NCI-H2171 (cell line): ENCODE data around the gene B3GALT2.

ENCODE experiments used
- DNase-seq: peaks from one replicate; lab custom pipeline; 2025; lab: John Stamatoyannopoulos, UW

B3GALT2 gene

DNA sequence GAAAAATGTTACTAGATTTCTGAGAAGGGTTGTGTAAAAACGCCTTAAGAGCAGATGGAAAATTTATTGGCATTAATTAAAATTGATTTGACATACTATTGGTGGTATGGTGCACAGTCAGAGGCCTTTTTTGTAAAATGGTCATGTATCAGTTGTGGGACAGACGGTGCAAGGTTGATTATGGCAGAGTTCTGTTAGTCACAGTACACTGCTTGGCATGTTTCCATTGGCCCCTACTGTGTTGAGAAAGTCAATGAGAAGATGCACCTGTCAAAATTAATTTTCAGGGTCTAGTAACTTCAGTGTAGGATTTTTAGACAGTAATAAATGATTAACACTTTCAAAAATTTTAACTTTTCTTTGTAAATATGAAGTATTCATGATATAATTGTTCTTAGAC, 4.4 kb downstream of the B3GALT2 start:
- DNase-seq = peak; percentile 34

- no peak for DNase-seq
These were observed 4.9 kb downstream of the B3GALT2 start for GRCh38 chr1:193181536-193181935.

- no peak for DNase-seq
These were observed 7.3 kb downstream of the B3GALT2 start for GRCh38 chr1:193179094-193179493.

DNA sequence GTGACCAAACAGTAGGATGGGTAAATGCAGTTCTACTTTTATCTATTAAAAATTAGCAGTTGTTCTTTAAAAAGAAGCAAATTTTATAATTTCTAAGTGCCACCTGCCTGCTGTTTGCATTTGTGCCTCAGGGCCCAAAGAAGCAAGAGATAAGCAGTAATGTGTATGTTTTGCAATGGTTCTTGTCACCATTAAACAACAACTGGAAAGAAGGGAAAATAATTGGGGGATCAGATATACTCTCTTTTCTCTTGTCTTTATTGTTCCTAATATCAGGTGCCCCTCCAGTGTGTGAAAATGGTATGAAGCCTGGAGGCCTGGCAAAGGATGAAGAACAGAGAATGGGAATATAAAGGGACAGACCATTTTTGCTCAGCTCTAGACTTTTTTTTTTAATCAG, 9.6 kb downstream of the B3GALT2 start:
- DNase-seq = no peak

GRCh38 chr1:193176113-193176512, 10.3 kb downstream of the B3GALT2 start:
- DNase-seq = no peak

- no peak for DNase-seq
These were observed 29.1 kb downstream of the B3GALT2 start for GRCh38 chr1:193157360-193157759.

- DNase-seq = no peak
These were observed 29.6 kb downstream of the B3GALT2 start for GRCh38 chr1:193156822-193157142.

- DNase-seq = no peak
These were observed 30.1 kb downstream of the B3GALT2 start for GRCh38 chr1:193156117-193156821.

GRCh38 chr1:193144999-193145398, 41.4 kb downstream of the B3GALT2 start:
- no peak for DNase-seq

GRCh38 chr1:193144361-193144938, 42.0 kb downstream of the B3GALT2 start:
- no peak for DNase-seq

- no peak for DNase-seq
These were observed 43.1 kb downstream of the B3GALT2 start for GRCh38 chr1:193143285-193143684.

GRCh38 chr1:193142409-193142808, 44.0 kb downstream of the B3GALT2 start:
- no peak for DNase-seq

- DNase-seq = no peak
These were observed 44.6 kb downstream of the B3GALT2 start for GRCh38 chr1:193141804-193142203.

DNA sequence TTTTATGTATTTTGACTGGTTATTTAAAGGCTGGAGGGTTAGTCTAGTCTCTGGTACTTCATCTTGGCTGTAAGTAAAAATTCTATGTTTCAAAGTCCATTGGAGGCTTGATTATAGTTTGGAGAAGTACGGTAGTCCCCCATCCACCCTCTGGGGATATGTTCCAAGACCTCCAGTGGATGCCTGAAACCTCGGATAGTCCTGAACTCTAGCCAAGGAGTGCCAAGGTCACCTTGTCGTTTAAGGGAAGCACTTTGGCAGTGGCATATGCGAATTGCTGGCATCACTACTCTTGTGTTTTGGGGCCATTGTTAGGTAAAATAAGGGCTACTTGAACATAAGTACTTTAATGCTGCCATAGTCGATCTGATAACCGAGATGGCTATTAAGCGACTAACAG, 46.2 kb downstream of the B3GALT2 start:
- DNase-seq = no peak

GRCh38 chr1:193131266-193131860, 55.0 kb downstream of the B3GALT2 start:
- no peak for DNase-seq
